HepG2 (cell line): ENCODE results near the gene RCE1.

Experiments
- ZBTB7A ChIP-seq: sonication (generic); formaldehyde crosslinking; IDR thresholded peaks from 2 replicates; pipeline ENCODE4 v1.8.0; 2022; ENCODE audit warnings: mild to moderate bottlenecking, missing genetic modification reagents
- ZNF224 ChIP-seq: sonication (generic); formaldehyde crosslinking; IDR thresholded peaks from 2 replicates; pipeline ENCODE4 v1.5.0; 2020; ENCODE audit warnings: mild to moderate bottlenecking, missing genetic modification reagents

- TF ChIP-seq ZBTB7A (CRISPR knock-in tag): no peak
- no peak for TF ChIP-seq ZNF224
These were observed 34.5 kb downstream of the RCE1 start for GRCh38 chr11:66877588-66878385.
